Activated T-helper 1 cell treated with Interleukin-2 at 50 U/mL for 16 hours (primary cell): Measurements from ENCODE around the gene UBL7.

Experiments used
- DNase-seq: peaks from one replicate; pipeline ENCODE4 v3.0.0-alpha.2; 2020; ENCODE audit warnings: low read depth

Gene UBL7

DNA sequence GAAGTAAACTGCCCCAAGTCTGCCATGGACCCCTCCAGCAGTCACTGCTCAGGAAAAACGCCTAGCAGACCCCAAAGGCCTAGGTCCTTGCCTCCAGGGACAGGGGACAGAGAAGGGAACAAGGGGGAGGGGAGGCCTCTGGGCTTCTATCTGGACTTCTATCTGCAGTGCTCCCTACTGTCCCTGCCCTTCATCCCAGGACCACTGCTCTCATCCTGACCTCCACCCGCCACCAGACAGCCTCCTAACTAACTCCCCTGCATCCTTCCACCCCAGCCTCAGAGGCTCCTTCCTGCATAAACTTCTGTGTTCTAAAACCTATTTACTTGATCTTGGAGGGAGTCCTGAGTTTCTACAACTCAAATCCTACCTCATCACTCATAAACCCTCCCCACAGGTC, 52.6 kb downstream of the UBL7 start:
- no peak for DNase-seq

DNA sequence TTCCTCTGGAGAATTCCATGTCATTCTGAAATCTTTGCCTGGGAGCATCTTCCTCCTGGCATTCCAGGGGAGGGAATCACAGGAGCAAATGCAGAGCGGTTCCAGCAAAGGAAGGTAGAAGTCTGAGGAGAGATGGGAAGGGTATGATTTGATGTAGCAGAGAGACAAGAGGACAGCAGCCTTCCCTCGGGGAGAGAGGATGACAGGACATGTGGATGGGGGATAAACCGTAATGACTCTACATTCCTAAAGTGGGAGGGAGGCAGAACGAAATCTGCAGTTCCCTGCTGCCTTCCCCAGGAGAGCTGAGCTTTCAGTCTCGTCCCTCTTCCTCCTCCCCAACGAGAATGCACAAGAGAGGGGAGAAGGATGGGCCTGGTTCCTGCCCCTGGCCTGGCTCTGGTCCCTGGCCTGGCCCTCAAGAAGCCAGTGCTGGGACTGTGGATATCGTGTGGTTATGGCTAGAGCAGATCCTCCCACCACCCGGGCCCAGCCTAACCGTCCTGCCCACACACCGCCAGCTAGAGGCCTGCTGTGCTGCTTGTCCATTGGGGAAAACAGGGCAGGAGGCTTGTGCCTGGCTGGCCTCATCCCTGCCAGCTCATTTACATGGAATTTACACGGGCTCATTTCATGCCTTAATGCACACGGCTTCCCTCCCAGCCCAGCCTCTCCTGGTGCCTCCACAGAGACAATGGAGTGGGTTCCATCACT, 53.8 kb downstream of the UBL7 start:
- DNase-seq: no peak

DNA sequence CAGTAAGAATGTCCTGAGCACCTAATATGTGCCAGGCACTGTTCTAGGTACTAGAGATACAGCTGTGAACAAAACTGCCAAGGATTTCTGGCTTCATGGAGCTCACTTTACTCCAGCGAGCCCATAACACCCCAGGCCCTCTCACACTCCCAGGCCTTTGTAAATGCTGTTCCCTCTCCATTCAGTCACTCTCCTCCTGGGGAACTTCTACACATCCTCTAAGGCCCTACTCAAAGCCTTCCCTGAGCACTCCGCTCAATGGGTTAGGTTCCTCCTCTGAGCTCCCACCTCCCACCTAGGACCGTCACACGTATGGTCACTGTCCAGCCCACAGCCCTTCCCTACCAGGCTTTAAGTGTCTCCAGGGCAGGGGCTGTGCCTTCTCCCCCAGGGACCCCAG, 54.4 kb downstream of the UBL7 start:
- DNase-seq: no peak

DNA sequence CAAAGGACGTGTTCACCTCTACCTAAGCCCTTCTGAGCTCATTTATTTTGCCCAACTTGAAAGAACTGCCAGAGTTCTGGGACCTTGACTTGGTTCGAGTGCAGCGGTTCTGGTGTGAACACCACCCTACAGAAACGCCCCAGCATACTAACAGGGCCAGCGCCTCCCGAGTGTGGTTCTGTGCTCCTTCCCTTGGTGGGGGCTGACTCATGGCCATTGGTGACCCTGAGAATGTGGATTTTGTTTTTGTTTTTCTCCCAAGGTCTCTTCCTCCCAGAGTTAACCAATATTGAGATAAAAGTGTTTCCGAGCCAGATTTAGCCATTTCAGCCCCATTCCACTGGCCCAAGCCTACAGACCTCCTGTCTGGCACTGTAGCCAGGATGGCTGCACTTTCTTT, 55.1 kb downstream of the UBL7 start:
- no peak for DNase-seq

DNA sequence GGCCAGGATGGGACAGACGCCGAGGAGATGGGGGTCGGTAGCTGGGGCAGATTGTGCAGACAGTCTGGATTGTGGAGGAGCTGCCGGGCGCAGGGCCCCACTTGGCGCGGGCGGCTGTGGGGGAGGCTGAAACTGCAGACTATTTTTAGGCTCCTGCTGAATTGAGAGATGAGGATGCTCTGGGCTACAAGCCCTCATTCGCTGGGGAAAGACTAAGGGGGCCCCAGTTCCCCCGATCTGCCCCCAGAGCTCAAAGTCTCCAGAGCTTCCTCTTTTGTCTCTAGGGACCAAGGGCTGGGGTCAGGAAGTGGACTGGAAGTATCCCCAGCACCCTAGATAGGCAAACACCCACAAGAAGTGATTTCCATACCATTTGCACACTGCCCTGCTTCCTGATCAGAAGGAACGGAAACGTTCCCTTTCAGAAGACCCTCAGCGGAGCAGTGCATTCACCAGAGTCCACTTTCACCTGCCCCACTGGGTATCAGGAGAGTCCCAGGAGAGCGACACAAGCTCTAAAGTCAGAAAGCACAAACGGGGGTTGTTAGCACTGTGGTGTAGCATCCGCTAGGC, 56.9 kb downstream of the UBL7 start:
- no peak for DNase-seq

DNA sequence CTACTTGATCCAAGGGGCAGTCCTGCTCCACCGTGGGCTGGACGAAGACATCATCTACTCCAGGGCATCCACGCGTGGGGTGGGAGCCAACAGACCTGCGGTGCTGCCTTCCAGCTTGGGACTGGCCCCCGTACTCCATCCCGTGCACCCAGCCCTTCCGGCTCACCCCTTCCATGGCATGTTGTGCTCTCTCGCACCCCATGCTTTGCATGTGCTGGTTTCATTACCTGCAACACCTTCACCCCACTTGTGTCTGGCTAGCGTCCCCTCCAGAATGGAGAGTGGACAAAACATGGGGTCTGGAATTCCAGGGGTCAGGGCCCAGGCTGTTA, 57.4 kb downstream of the UBL7 start:
- no peak for DNase-seq

DNA sequence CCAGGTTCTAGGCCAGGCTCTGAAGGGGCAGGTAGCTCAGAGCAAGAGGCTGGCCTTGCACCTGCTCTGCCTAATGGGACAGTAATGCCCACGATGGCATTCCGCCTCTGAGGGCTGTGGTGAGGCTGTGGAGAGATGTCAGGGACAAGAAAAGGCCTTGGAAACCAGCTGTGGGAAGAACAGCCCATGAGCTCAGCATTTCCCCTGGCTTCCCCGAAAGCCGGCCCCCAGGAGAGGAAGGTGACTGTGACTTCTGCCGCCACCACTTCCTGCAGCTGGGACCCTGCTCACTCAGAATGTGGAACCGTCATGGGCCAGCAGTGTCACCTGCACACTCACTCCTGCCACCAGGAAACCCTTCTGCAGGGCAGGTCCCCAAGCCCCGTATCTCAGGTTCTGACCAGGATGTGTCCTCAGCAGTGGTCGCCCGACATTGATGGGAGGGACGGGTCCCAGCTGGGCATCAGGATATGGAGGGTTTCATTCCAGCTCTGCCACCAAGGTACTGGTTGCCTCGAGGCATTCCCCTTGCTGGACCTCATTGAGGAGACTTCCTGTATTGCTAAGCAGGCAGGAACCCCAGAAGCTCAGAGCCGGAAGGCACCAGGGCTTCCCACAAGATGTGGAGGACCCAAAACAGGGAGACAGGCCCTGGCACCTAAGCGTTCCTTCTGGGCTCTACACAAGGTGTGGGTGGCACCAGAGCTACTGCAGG, 57.9 kb downstream of the UBL7 start:
- DNase-seq: peak; percentile 32

DNA sequence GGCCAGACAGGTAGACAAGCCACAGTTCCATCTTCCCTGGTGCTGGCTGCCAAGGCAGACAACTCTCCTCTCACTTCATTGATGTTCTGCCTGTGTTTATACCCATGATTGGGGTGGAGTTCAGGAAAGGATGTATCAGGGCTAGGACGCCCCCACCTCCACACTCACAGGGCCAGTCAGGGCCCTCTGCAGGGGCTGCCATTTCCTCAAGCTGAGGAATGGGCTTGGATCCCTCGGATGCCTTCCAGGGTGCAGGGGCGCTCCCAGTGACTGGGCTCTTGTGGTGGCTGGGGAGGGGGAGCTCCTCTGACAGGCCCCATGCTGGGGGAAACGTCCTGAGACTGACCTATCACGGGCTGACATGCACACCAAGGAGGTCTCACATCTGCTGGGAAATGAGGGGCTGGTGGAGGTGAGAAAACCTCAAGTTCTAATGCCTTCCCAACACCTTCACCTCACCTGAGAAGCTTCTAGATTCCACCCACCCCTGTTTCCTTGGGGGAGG, 58.6 kb downstream of the UBL7 start:
- DNase-seq: no peak

DNA sequence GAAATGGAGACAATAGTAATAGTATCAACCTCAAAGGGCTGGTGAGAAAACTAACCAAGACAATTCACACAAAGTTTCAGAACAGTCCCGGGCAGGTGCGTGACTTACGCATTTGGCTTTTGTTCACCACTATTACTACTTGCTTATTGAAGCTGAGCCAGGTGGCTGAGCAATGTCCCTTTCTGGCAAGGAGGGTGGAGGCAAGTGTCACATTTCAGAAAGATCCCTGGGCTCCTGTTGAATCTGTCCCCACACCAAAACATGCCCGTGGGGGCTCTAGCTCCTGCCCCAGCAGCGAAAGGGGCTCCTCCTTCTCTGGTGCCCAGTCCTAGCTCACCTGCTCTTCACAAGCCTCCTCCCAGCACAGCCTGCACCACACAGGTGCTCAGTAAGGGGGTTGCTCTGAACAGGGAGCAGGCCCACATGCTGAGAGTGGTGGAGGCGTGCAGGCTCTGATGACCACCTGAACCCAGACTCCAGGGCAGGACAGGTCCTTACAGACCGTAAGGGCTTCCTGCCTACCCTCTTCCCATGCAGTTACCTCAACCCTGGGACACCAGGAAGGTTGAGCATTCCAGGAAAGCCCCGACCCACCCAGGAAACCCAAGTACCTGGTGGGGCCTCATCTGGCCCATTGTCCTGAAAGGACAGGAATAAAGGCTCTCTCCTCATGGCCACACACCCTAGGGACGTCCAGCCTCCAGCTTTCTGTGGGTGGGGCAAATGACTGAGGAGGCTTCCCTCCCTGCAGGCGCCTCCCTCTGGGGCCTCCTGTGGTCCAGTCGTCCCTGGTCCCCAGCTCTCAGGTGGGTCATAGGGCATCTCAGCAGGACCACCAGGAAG, 59.8 kb downstream of the UBL7 start:
- DNase-seq: no peak

DNA sequence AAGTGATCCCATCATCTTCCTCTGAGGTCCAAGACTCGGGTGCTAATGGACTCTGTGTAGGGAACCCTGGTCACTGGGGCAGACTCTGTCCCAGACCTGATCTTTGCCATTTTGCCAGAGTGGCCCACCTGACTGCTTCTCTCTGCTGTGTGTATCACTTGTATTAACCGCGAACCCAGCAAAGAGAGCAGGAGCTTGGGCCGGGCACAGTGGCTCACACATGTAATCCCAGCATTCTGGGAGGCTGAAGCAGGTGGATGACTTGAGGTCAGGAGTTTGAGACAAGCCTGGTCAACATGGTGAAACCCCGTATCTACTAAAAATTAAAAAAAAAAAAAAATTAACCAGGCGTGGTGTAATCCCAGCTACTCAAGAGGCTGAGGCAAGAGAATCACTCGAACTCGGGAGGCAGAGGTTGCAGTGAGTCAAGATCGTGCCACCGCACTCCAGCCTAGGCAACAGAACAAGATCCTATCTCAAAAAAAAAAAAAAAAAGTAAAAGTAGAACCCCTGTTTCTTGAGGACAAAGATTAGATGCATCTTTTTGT, 60.6 kb downstream of the UBL7 start:
- DNase-seq: no peak

DNA sequence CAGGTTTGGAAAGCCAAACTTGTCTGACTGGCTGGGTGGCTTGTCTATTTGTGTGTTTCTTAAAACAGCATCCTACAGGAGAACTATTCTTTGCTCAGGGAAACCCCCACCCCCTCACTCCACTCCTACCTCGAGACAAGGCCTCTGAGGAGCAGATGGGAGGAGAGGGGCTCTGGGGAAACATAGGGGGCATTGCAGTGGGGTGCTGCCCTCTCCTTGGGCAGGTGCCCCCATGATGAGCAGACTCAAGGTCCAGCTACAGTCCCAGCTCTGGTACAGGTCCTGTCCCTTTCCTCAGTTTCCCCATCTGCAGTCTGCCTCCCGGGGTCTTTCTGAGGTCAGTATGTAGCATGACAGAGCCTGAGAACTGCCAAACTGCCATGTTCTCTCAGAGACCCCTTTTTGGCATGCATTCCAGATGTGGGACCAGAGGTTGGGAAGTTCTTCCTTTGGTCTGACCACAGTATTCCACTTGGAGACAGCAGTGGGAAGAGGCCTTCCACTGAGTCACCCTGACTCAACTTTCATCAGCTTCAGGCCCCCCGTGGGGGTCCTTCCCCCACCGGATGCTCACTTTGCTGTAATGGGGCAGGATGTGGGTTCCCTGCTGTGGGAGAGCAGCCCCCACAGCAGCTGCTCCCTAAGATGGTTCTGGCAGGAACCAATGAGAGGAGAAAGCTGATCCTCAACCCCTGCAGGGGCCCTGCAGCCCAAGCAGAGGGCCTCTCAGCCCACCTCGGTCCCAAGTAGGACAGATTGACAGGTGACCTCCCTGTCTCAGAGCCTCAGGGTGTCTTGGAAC, 61.2 kb downstream of the UBL7 start:
- DNase-seq: no peak

DNA sequence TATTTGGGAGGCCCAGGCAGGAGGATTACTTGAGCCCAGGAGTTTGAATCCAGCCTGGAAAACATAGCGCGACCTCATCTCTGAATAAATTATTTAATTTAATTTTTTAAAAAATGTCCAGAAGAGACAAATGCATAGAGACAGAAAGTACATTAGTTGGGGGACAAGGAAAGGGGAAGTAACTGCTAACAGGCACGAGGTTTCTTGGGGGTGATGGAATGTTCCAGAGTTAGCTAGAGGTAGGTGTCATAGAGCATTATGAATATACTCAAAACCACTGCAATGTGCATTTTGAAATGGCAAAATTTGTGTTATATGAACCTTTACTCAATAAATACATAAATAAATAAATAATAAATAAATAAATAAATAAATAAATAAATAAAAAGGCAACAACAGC, 61.9 kb downstream of the UBL7 start:
- DNase-seq: no peak

DNA sequence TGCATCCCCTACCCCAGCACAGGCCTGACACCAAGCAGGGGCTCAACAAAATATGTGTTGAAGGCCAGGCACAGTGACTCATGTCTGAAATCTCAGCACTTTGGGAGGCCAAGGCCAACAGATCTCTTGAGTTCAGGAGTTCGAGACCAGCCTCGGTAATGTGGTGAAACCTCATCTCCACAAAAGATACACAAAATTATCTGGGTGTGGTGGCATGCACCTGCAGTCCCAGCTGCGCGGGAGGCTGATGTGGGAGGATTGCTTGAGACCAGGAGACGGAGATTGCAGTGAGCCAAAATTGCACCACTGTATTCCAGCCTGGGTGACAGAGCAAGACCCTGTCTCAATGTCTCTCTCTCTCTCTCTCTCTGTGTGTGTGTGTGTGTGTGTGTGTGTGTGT, 62.8 kb downstream of the UBL7 start:
- no peak for DNase-seq

DNA sequence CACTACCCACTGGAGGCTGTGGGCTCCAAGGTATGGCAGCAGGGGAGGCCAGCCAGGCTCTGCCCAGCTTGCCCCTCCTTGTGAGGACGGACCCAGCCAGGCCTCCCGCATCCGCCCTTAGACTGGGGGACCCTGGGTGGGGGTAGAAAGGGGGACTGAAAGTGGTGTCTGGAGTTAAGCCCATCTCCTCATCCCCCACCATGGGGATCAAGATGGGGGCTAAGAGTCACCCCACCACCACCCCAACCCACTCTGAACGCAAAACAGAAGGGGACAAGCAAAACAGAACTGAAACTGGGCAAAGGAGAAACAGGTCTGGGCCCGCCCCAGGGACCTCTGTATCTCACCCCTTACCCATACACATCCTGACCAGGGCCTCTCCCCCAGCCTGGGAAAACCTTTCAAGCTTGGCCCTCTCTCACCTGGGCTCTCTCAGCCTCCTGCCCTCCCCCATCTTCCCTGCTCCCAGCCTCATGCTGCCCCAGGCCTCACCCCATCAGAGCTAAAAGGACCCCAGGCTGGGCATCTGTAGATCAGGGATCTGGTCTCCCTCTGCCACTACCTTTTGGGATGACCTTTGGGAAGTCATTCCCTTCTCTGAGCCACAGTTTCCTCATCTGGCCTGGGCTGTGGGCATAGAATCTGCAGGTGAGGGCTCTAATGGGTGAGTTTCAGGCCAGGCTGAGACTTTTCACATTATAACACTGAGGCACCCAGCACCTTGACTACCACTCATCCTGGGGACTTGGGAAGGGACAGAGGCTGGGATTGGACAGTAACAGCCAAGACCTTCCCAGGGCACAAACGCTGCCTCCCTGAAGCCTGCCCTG, 63.5 kb downstream of the UBL7 start:
- no peak for DNase-seq

DNA sequence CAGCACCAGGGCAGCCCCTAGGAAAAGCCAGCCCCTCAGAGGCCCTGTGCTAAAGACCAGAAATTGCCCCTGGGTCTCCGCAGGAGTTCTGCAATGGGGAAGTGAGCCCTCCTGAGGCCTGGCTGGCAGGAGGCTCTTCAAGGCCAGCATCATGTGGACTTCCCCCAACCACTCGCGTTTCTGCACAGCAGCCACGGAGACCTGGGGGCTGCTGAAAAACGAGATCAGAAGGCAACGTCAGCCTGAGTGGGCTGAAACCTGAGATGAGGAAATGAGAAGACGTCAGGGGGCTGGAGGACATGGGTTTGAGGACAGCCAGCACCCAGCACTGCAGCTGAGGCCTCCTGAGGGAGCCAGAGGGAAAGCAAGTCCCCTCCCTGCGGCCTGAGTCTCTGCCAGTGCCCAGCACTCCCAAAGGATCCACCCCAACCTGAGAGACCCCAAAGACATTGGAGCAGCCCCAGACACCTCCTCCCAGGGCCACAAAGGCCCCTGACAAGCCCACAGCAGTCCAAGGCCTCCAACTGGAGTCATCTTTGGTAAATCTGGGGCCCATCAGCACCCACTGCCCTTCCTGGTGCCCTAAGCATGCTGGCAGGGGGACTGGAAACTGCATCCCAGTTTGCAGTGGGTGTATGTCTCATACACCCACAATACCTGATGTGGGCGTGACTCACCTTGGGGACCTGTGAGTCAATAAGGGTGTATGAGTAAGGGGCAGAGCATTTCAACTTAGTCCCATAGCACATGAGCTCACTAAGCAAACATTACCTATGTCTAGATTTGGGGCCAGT, 64.3 kb downstream of the UBL7 start:
- no peak for DNase-seq

DNA sequence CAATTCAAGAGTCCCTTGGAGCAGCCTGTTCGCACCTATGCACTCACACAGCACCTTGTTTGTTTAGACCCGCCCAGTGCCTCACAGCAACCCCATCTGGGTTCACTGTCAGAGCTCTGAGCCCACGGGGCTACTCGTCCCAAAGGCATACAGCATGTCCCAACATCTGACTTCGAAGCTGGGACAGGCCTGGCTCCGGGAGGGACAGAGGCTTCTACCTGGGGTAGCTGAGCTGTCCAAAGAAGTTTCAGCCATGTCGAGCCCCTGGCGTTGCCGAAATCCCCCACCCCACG, 64.9 kb downstream of the UBL7 start:
- no peak for DNase-seq
